CD14-positive monocyte (primary cell): ENCODE results near the gene EXOC2. TPM values are rescaled to one million over a fixed set of nuclear protein-coding genes. Genes with fewer than 3 reads are reported as not detected.

Experiments
- DNase-seq, 3 donors: peaks; one replicate each; pipeline ENCODE4 v3.0.0-alpha.2; 2011 to 2022
- H2AFZ ChIP-seq: 2 replicates; pipeline ENCODE4 v1.6.0; 2012; ENCODE audit warnings: mild to moderate bottlenecking, low read depth, low read length, inconsistent platforms; ENCODE audit not compliant: insufficient read depth, poor library complexity, severe bottlenecking
- H3K27ac ChIP-seq, 2 donors: 1 replicate in 1 of 2; 2 replicates in 1 of 2; pipeline ENCODE4 v1.5.1; 2012 to 2013; ENCODE audit warnings: low read length in 2 of 2, control low read depth in 1 of 2, inconsistent platforms in 1 of 2, low read depth in 1 of 2, mild to moderate bottlenecking in 1 of 2
- H3K27me3 ChIP-seq, 2 donors: one replicate each; pipeline versions ENCODE4 v1.6.0 to v1.6.1; 2011 to 2013; ENCODE audit warnings: low read length in 2 of 2; ENCODE audit not compliant: control insufficient read depth in 2 of 2, insufficient read depth in 2 of 2
- H3K36me3 ChIP-seq, 2 donors: replicated peaks in 1 of 2; 1 replicate in 1 of 2; 2 replicates in 1 of 2; pipeline versions ENCODE4 v1.5.1 to v1.6.1; 2012 to 2013; ENCODE audit warnings: low read length in 2 of 2, control low read depth in 1 of 2, inconsistent platforms in 1 of 2, mild to moderate bottlenecking in 1 of 2; ENCODE audit not compliant: insufficient read depth in 2 of 2, control insufficient read depth in 1 of 2
- H3K4me1 ChIP-seq, 2 donors: 1 replicate in 1 of 2; 2 replicates in 1 of 2; pipeline versions ENCODE4 v1.5.1 to v1.6.1; 2012 to 2013; ENCODE audit warnings: low read length in 2 of 2, control low read depth in 1 of 2, inconsistent platforms in 1 of 2, mild to moderate bottlenecking in 1 of 2, moderate library complexity in 1 of 2; ENCODE audit not compliant: insufficient read depth in 2 of 2, control insufficient read depth in 1 of 2
- H3K4me2 ChIP-seq: replicated peaks from 2 replicates; pipeline ENCODE3; 2012; ENCODE audit warnings: low read length, moderate library complexity, mild to moderate bottlenecking; ENCODE audit not compliant: poor library complexity, severe bottlenecking; ENCODE audit errors: extremely low read depth
- H3K4me3 ChIP-seq, 3 experiments: fragments of 200-600 bp in 1 of 3; sonication (generic) in 1 of 3; replicated peaks in 1 of 3; 1 replicate in 2 of 3; 2 replicates in 1 of 3; pipeline ENCODE4 v1.5.1; 2011 to 2013; ENCODE audit warnings: low read length in 3 of 3, mild to moderate bottlenecking in 3 of 3, control low read depth in 2 of 3, low read depth in 2 of 3, inconsistent platforms in 1 of 3, moderate library complexity in 1 of 3
- H3K79me2 ChIP-seq: 2 replicates; pipeline ENCODE4 v1.6.0; 2012; ENCODE audit warnings: mild to moderate bottlenecking, control low read depth, inconsistent platforms, low read length, moderate library complexity; ENCODE audit not compliant: insufficient read depth
- H3K9ac ChIP-seq: 2 replicates; pipeline ENCODE4 v1.6.0; 2017; ENCODE audit warnings: low read length, mild to moderate bottlenecking; ENCODE audit not compliant: insufficient read depth, poor library complexity, severe bottlenecking
- H3K9me3 ChIP-seq, 2 donors: replicated peaks in 1 of 2; 1 replicate in 1 of 2; 2 replicates in 1 of 2; pipeline versions ENCODE4 v1.5.1 to v1.6.1; 2012 to 2013; ENCODE audit warnings: low read length in 2 of 2, control low read depth in 1 of 2; ENCODE audit not compliant: control insufficient read depth in 1 of 2, insufficient read depth in 1 of 2
- H4K20me1 ChIP-seq: 2 replicates; pipeline ENCODE4 v1.6.0; 2012; ENCODE audit warnings: mild to moderate bottlenecking, low read length, control low read depth, moderate library complexity; ENCODE audit not compliant: insufficient read depth
- H3K27ac Mint-ChIP-seq, 7 donors: one replicate each; pipeline ENCODE4 v1.8.0; 2020; ENCODE audit warnings: mild to moderate bottlenecking in 7 of 7, mixed read lengths in 7 of 7, moderate library complexity in 6 of 7, inconsistent platforms in 2 of 7
- H3K27me3 Mint-ChIP-seq, 3 donors: one replicate each; pipeline ENCODE4 v1.8.0; 2021 to 2022; ENCODE audit warnings: low read depth in 3 of 3, mild to moderate bottlenecking in 3 of 3, mixed read lengths in 3 of 3, moderate library complexity in 3 of 3, inconsistent platforms in 1 of 3
- H3K36me3 Mint-ChIP-seq, 2 donors: one replicate each; pipeline ENCODE4 v1.8.0; 2020; ENCODE audit warnings: mixed read lengths in 2 of 2, inconsistent platforms in 1 of 2, mild to moderate bottlenecking in 1 of 2
- H3K4me1 Mint-ChIP-seq: one replicate; pipeline ENCODE4 v1.8.0; 2020; ENCODE audit warnings: mild to moderate bottlenecking, mixed read lengths
- H3K4me3 Mint-ChIP-seq, 2 donors: one replicate each; pipeline ENCODE4 v1.8.0; 2020; ENCODE audit warnings: mild to moderate bottlenecking in 2 of 2, mixed read lengths in 2 of 2, moderate library complexity in 1 of 2
- H3K9me3 Mint-ChIP-seq, 7 donors: one replicate each; pipeline ENCODE4 v1.8.0; 2020 to 2022; ENCODE audit warnings: mixed read lengths in 7 of 7, mild to moderate bottlenecking in 6 of 7, moderate library complexity in 6 of 7, inconsistent platforms in 2 of 7
- CTCF ChIP-seq: fragments of 200-600 bp; IDR thresholded peaks from one replicate; pipeline ENCODE4 v1.8.0; 2022; ENCODE audit warnings: antibody characterized with exemption, mild to moderate bottlenecking
- WGBS: methylation state at CpG from one replicate; pipeline ENCODE4 v1.1.5; 2013; ENCODE audit warnings: missing lambda C conversion rate; ENCODE audit not compliant: insufficient coverage; 5-methylcytosine and 5-hydroxymethylcytosine counted together
- intact Hi-C, 2 donors: fragments of 100-400 bp; cut with micrococcal nuclease; formaldehyde crosslinking; loops; one replicate each; pipeline versions ENCODE4 v1.15.0 to v1.15.1; 2023
- polyA plus RNA-seq, 3 donors: library from polyadenylated mRNA; depleted of rRNA in 1 of 3; unstranded in 2 of 3; stranded (reverse) in 1 of 3; fragments of 300-500 nt in 2 of 3; fragments of >200 nt in 1 of 3; fragmentation: Illumina TruSeq in 2 of 3; gene quantifications; 1 replicate in 2 of 3; 2 replicates in 1 of 3; pipeline ENCODE4 v1.2.3, GENCODE V29; 2012 to 2021

The EXOC2 gene
- polyA plus RNA-seq, 3 donors, result 7.5 to 15.5 (median 12.0) TPM

- peaks cover 0 to 15% (median 4%) of the 10 kb centered on the region in 7 donors for H3K9me3 Mint-ChIP-seq
- WGBS, result 82% methylated on average over 6 of the region's 9 CpGs
- peaks cover 34% of the 10 kb centered on the region for H3K79me2 ChIP-seq
- H3K4me3 Mint-ChIP-seq, result no peak overlapping the region
- H3K4me3 ChIP-seq, result no peak overlapping the region
- H3K27ac Mint-ChIP-seq, result no peak overlapping the region
- peaks cover 15% of the 10 kb centered on the region for H3K4me1 Mint-ChIP-seq
- H3K4me1 ChIP-seq, result peaks cover 0 to 4% of the 10 kb centered on the region in 2 donors
- no peak for DNase-seq
- no peaks in the 10 kb centered on the region for H3K27me3 ChIP-seq
- H4K20me1 ChIP-seq, result peaks cover 58% of the 10 kb centered on the region
- no peak for TF ChIP-seq CTCF
- no peak overlapping the region for H2AFZ ChIP-seq
- H3K36me3 Mint-ChIP-seq, result peaks cover 3 to 12% of the 10 kb centered on the region in 2 donors
- no peak overlapping the region for H3K27ac ChIP-seq
- intact Hi-C loops, result no loop called here
- H3K27me3 Mint-ChIP-seq, result peaks cover 0 to 1% (median 0%) of the 10 kb centered on the region in 3 donors
- H3K9me3 ChIP-seq, result peaks cover 0 to 8% of the 10 kb centered on the region in 2 donors
- no peaks in the 10 kb centered on the region for H3K36me3 ChIP-seq
- H3K4me2 ChIP-seq, result no peak overlapping the region
- no peak overlapping the region for H3K9ac ChIP-seq
Observed at GRCh38 chr6:679282-679681, 13.7 kb downstream of the EXOC2 start.

- H3K79me2 ChIP-seq, result peaks cover 27% of the 10 kb centered on the region
- H3K4me2 ChIP-seq, result no peak overlapping the region
- no peak overlapping the region for H2AFZ ChIP-seq
- intact Hi-C loops, result no loop called here
- H3K9ac ChIP-seq, result no peak overlapping the region
- peaks cover 0 to 15% (median 3%) of the 10 kb centered on the region in 7 donors for H3K9me3 Mint-ChIP-seq
- WGBS, result 76% methylated on average over 3 of the region's 3 CpGs
- no peak overlapping the region for H3K4me3 ChIP-seq
- H3K27me3 Mint-ChIP-seq, result no peaks in the 10 kb centered on the region
- H3K4me1 Mint-ChIP-seq, result peaks cover 9% of the 10 kb centered on the region
- no peak overlapping the region for H3K27ac Mint-ChIP-seq
- H4K20me1 ChIP-seq, result peaks cover 50% of the 10 kb centered on the region
- TF ChIP-seq CTCF, result no peak
- peaks cover 3 to 12% of the 10 kb centered on the region in 2 donors for H3K36me3 Mint-ChIP-seq
- no peaks in the 10 kb centered on the region for H3K27me3 ChIP-seq
- no peaks in the 10 kb centered on the region for H3K4me1 ChIP-seq
- H3K9me3 ChIP-seq, result peaks cover 0 to 8% of the 10 kb centered on the region in 2 donors
- DNase-seq, result no peak
- no peaks in the 10 kb centered on the region for H3K36me3 ChIP-seq
- H3K27ac ChIP-seq, result no peak overlapping the region
- no peak overlapping the region for H3K4me3 Mint-ChIP-seq
Observed at GRCh38 chr6:678520-678919, 14.4 kb downstream of the EXOC2 start.
